H1 (cell line): ENCODE results near the gene GRM8. TPM values are rescaled to one million over a fixed set of nuclear protein-coding genes. Genes with fewer than 3 reads are reported as not detected.

Experiments
- ATF2 ChIP-seq: IDR thresholded peaks from 2 replicates; pipeline ENCODE4 v1.6.1; 2012; ENCODE audit warnings: low read length, inconsistent platforms
- CHD7 ChIP-seq: fragments of 300-600 bp; sonication (generic); IDR thresholded peaks from 2 replicates; pipeline ENCODE4 v1.7.1; 2012; ENCODE audit warnings: low read length, moderate library complexity, mild to moderate bottlenecking, inconsistent platforms; ENCODE audit not compliant: insufficient replicate concordance
- GTF2F1 ChIP-seq: IDR thresholded peaks from 2 replicates; pipeline ENCODE4 v1.6.1; 2012; ENCODE audit warnings: low read depth, low read length, improper control_type of control experiment, borderline replicate concordance
- TBP ChIP-seq: IDR thresholded peaks from 2 replicates; pipeline ENCODE4 v1.6.1; 2011; ENCODE audit warnings: low read depth, low read length, improper control_type of control experiment
- polyA plus RNA-seq, 7 experiments: library from polyadenylated mRNA; depleted of rRNA in 3 of 7; stranded (reverse) in 5 of 7; unstranded in 2 of 7; fragments of >200 nt in 5 of 7; fragments of 200-250 nt in 2 of 7; gene quantifications; 1 replicate in 5 of 7; 2 replicates in 1 of 7; 4 replicates in 1 of 7; pipeline versions ENCODE4 v1.2.1 to v1.2.3, GENCODE V29; 2011 to 2013; ENCODE audit warnings: missing spikeins in 2 of 7, mixed read lengths in 2 of 7
- total RNA-seq: library from RNA; stranded (reverse); fragmentation: NEBNext Ultra II Directional; extraction: Animal tissue kit (Norgen Biotek cat#: 25700); gene quantifications from 2 replicates; pipeline ENCODE4 v1.2.1, GENCODE V29; 2021

GRM8 gene
- total and polyA plus RNA-seq, 2 of the 8 experiments (the other 6 are each of a cell fraction or from before 2014, with no cell fraction given): 2.6 to 2.8 TPM

- TF ChIP-seq CHD7 (no peak), GTF2F1 (no peak), ATF2 (no peak), TBP (no peak)
- TF ChIP-seq, all 59 proteins: peak for 0
These were observed 21.3 kb downstream of the GRM8 start (continued) for GRCh38 chr7:127231415-127231814.
